Nephron progenitor cell (in vitro differentiated cells): ENCODE data around the gene PLXNA2.

Experiments
- DNase-seq: peaks from one replicate; pipeline ENCODE4 v3.0.0; 2021
- H3K27ac Mint-ChIP-seq: 2 replicates; pipeline ENCODE4 v1.8.0; 2021; ENCODE audit warnings: mild to moderate bottlenecking, moderate library complexity, mixed read lengths
- H3K27me3 Mint-ChIP-seq: 2 replicates; pipeline ENCODE4 v1.8.0; 2021; ENCODE audit warnings: mild to moderate bottlenecking, low read depth, mixed read lengths; ENCODE audit not compliant: poor library complexity
- H3K36me3 Mint-ChIP-seq: 2 replicates; pipeline ENCODE4 v1.8.0; 2021; ENCODE audit warnings: low read depth, mixed read lengths
- H3K4me1 Mint-ChIP-seq: 2 replicates; pipeline ENCODE4 v1.8.0; 2021; ENCODE audit warnings: mixed read lengths
- H3K4me3 Mint-ChIP-seq: 2 replicates; pipeline ENCODE4 v1.8.0; 2021; ENCODE audit warnings: mild to moderate bottlenecking, moderate library complexity, mixed read lengths
- H3K9me3 Mint-ChIP-seq: 2 replicates; pipeline ENCODE4 v1.8.0; 2021; ENCODE audit warnings: mild to moderate bottlenecking, moderate library complexity, mixed read lengths
- TF ChIP-seq, protein P1 (sequence below): fragments of 200-600 bp; sonication (generic); IDR thresholded peaks from 2 replicates; pipeline ENCODE4 v1.5.0; 2021; ENCODE audit warnings: antibody characterized with exemption

Gene PLXNA2, protein sequence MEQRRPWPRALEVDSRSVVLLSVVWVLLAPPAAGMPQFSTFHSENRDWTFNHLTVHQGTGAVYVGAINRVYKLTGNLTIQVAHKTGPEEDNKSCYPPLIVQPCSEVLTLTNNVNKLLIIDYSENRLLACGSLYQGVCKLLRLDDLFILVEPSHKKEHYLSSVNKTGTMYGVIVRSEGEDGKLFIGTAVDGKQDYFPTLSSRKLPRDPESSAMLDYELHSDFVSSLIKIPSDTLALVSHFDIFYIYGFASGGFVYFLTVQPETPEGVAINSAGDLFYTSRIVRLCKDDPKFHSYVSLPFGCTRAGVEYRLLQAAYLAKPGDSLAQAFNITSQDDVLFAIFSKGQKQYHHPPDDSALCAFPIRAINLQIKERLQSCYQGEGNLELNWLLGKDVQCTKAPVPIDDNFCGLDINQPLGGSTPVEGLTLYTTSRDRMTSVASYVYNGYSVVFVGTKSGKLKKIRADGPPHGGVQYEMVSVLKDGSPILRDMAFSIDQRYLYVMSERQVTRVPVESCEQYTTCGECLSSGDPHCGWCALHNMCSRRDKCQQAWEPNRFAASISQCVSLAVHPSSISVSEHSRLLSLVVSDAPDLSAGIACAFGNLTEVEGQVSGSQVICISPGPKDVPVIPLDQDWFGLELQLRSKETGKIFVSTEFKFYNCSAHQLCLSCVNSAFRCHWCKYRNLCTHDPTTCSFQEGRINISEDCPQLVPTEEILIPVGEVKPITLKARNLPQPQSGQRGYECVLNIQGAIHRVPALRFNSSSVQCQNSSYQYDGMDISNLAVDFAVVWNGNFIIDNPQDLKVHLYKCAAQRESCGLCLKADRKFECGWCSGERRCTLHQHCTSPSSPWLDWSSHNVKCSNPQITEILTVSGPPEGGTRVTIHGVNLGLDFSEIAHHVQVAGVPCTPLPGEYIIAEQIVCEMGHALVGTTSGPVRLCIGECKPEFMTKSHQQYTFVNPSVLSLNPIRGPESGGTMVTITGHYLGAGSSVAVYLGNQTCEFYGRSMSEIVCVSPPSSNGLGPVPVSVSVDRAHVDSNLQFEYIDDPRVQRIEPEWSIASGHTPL (N-terminal part only)

DNA sequence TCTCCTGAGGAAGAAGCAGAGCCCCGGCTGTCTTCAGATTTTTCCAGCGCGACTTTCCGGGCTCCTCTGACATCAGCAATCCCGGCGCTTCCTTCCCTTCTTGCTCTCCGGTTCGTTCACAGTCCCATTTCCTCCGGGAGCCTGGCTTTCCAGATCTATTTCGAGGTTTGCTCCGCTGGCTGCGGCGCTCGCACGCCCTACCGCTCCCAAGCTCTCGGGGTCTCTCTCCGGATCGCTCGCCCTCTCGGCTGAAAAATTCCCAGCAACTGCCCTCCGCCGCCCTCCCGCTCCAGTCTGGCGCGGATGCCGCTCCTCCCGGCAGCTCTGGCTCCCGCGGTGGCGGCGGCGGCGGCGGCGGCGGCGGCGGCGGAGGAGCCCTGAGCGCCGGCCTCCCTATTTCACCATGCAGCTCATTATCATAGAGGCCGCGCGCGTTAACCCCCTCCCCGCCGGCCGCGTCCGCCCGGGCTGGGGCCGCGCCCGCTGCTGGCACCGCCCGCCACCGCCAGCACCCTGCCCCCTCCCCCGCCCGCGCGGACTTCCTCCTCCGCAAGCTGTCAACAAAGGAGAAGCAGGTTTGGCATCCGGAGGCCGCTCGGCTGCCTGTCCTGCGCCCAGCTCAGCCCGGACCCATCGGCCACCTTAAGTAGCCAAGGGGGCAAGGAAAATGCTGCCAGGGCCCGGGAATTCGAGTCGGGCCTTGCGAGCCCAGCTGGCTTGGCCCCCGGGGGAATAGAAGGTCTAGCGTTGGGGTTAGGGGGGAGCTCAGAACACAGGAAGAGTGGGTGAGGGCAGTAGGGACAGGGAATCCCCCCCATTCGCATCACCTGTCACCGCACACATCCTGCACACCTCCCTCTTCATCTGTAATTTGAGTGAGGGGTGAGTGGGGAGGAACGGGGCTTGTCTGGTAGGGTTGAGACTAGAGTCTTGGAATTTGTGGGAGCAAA lies at the start of gene PLXNA2:
Gene PLXNA2, minus strand, starts transcription at position 418 of the 950 bp plus-strand sequence. CDS start 26,462 bp downstream, outside the sequence.
- peak within 1 kb of the TSS; percentile 99 for H3K4me3 Mint-ChIP-seq
- DNase-seq = peak; percentile 84
- H3K27me3 Mint-ChIP-seq = peaks cover 20% of the 10 kb centered on the region
- peak within 1 kb of the TSS; percentile 94 for H3K27ac Mint-ChIP-seq
- peaks cover 56% of the 10 kb centered on the region for H3K4me1 Mint-ChIP-seq
- TF ChIP-seq, protein P1, sequence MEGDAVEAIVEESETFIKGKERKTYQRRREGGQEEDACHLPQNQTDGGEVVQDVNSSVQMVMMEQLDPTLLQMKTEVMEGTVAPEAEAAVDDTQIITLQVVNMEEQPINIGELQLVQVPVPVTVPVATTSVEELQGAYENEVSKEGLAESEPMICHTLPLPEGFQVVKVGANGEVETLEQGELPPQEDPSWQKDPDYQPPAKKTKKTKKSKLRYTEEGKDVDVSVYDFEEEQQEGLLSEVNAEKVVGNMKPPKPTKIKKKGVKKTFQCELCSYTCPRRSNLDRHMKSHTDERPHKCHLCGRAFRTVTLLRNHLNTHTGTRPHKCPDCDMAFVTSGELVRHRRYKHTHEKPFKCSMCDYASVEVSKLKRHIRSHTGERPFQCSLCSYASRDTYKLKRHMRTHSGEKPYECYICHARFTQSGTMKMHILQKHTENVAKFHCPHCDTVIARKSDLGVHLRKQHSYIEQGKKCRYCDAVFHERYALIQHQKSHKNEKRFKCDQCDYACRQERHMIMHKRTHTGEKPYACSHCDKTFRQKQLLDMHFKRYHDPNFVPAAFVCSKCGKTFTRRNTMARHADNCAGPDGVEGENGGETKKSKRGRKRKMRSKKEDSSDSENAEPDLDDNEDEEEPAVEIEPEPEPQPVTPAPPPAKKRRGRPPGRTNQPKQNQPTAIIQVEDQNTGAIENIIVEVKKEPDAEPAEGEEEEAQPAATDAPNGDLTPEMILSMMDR = no peak
- no peaks in the 10 kb centered on the region for H3K9me3 Mint-ChIP-seq
- no peaks in the 10 kb centered on the region for H3K36me3 Mint-ChIP-seq

DNA sequence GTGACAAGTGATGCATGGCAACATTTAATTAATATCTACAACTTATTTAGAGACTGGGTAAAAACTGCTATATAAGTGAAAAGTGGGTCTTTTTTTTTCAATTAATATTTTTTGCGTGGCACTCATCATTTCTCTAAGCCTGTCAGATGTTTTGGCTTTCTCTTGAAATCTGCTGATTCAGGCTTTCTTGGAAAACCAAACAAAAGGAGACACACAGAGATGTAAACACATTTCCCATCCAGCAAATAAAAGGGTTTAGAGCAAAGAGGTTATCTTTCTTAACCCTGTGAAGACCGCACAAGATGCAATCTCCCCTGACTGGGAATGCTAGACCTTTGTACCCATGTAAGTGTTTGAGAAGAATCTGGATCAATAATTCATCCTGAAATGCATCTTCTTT lies 48.7 kb upstream of the PLXNA2 start:
- no peaks in the 10 kb centered on the region for H3K9me3 Mint-ChIP-seq
- no peak overlapping the region for H3K4me3 Mint-ChIP-seq
- DNase-seq = no peak
- no peak overlapping the region for H3K27ac Mint-ChIP-seq
- H3K4me1 Mint-ChIP-seq = peaks cover 14% of the 10 kb centered on the region
- TF ChIP-seq, protein P1 = no peak
- peaks cover 9% of the 10 kb centered on the region for H3K27me3 Mint-ChIP-seq
- H3K36me3 Mint-ChIP-seq = no peaks in the 10 kb centered on the region

DNA sequence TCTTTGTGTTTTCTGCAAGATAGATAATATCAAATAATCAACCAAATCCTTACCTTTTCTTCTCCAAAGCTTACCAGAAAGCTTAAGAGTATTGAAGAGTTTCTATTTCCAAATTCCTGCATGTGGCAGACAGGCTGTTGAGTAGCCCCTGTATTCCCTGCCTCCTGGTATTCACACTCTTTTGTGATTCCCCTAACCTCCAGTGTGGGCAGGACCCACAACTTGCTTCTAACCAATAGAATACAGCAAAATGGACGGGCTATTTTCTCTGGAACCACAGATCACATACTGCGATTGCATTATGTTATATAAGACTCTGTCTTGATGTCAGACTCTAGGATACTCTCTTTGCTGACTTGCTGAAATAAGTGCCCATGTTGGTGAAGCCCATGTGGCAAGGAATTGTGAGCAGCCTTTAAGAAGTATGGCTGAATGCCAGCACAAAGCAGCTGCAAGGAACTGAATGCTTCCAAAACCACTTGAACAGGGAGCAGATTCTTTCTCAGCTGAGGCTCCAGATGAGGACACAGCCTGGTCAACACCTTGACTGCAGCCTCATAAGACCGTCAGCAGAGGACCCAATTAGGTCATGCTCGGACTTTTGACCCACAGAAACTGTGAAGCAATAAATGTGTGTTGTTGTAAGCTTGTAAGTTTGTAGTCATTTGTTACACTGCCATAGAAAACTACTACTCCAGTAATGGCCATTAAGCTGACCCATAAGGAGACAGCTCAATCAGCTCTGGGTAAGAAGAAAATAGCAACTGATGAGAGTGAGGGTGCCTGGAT lies 47.9 kb upstream of the PLXNA2 start:
- peaks cover 16% of the 10 kb centered on the region for H3K4me1 Mint-ChIP-seq
- TF ChIP-seq, protein P1 = no peak
- no peaks in the 10 kb centered on the region for H3K36me3 Mint-ChIP-seq
- H3K4me3 Mint-ChIP-seq = no peak overlapping the region
- peaks cover 7% of the 10 kb centered on the region for H3K27me3 Mint-ChIP-seq
- no peak for DNase-seq
- no peak overlapping the region for H3K27ac Mint-ChIP-seq
- H3K9me3 Mint-ChIP-seq = no peaks in the 10 kb centered on the region

DNA sequence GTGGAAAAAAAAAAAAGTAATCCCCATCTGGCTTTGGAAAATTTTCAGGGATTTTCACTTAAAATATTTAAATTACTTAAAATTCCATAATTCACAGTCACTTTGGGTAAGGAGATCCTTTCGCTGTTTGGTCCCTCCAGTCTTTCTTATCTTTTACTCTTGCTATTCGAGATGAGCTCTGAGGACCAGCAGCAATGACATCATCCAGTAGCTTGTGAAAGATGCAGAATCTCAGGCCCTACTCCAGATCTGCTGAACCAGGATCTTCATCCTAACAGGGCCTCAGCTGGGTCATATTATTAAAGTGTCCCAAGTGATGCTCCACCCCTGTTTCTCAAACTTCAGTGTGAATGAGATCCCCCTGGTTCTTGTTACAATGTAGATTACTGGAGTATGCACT lies 46.9 kb upstream of the PLXNA2 start:
- no peak for DNase-seq
- no peaks in the 10 kb centered on the region for H3K9me3 Mint-ChIP-seq
- TF ChIP-seq, protein P1 = no peak
- no peak overlapping the region for H3K4me3 Mint-ChIP-seq
- H3K36me3 Mint-ChIP-seq = no peaks in the 10 kb centered on the region
- peaks cover 8% of the 10 kb centered on the region for H3K27me3 Mint-ChIP-seq
- no peak overlapping the region for H3K27ac Mint-ChIP-seq
- peaks cover 23% of the 10 kb centered on the region for H3K4me1 Mint-ChIP-seq

DNA sequence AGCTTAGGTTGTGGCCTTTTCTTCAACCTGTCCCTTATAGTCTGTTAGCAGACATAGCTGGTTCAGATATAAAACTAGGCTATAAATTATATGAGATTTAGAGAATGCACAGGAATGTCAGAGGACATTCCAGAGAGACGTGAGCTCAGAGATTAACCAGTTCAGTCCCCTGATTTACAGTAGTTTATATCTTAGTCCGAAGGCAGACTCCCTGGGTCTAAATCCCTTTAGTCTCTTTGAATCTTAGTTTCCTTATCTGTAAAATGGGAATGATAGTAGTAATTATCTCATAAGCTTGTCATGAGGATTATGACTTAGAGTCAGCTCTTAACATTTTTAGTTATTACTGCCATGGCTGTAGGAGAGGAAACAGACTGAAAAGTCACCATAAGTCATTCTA lies 45.5 kb upstream of the PLXNA2 start:
- Mint-ChIP-seq H3K9me3 (no peaks in the 10 kb centered on the region), H3K36me3 (no peaks in the 10 kb centered on the region), H3K4me1 (peaks cover 13% of the 10 kb centered on the region), H3K27me3 (peaks cover 8% of the 10 kb centered on the region), H3K4me3 (no peak overlapping the region), H3K27ac (no peak overlapping the region)
- TF ChIP-seq, protein P1 = no peak
- no peak for DNase-seq
